ENCODE results near the gene APH1A. TPM values are rescaled to one million over a fixed set of nuclear protein-coding genes. Genes with fewer than 3 reads are reported as not detected.
"Not testable (repeated sequence)": the region's sequence is repeated elsewhere in the genome, so short reads cannot be mapped to it uniquely, and the experiment has no call there.

The APH1A gene
- total RNA-seq, 1 donor from 2014 or later: 49.3 TPM

DNA sequence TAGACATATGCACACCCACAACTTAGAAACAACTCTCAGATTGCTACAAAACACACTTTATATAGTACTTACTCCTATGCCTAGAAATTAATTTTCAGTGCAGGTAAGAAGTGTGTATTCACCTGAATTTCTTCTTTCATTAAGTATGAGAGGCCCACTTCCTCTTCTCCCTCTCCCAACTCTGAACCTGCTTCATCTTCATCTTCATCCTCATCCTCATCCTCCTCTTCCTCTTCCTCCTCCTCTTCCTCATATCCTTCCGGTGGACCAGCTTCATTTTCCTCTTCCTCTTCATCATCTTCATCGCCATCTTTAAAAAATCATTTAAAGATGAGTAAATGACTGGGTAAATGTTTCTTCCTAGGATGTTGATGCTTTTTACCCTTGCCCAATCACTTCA is 42.3 kb downstream of the APH1A start:
- Histone ChIP-seq H3K36me3 (peaks cover 76% of the 10 kb centered on the region), H3K4me1 (no peaks in the 10 kb centered on the region), H3K27me3 (ENCODE audit: low read depth) (no peaks in the 10 kb centered on the region), H3K4me3 (no peak overlapping the region), H3K9me3 (replicated peaks) (no peaks in the 10 kb centered on the region), H3K27ac (replicated peaks) (no peak overlapping the region)
- TF ChIP-seq, protein P1, sequence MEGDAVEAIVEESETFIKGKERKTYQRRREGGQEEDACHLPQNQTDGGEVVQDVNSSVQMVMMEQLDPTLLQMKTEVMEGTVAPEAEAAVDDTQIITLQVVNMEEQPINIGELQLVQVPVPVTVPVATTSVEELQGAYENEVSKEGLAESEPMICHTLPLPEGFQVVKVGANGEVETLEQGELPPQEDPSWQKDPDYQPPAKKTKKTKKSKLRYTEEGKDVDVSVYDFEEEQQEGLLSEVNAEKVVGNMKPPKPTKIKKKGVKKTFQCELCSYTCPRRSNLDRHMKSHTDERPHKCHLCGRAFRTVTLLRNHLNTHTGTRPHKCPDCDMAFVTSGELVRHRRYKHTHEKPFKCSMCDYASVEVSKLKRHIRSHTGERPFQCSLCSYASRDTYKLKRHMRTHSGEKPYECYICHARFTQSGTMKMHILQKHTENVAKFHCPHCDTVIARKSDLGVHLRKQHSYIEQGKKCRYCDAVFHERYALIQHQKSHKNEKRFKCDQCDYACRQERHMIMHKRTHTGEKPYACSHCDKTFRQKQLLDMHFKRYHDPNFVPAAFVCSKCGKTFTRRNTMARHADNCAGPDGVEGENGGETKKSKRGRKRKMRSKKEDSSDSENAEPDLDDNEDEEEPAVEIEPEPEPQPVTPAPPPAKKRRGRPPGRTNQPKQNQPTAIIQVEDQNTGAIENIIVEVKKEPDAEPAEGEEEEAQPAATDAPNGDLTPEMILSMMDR (IDR thresholded peaks at IDR 0.05; ENCODE audit: borderline replicate concordance): no peak
- intact Hi-C loops (cut with micrococcal nuclease): no loop called here
- DNase-seq: no peak

DNA sequence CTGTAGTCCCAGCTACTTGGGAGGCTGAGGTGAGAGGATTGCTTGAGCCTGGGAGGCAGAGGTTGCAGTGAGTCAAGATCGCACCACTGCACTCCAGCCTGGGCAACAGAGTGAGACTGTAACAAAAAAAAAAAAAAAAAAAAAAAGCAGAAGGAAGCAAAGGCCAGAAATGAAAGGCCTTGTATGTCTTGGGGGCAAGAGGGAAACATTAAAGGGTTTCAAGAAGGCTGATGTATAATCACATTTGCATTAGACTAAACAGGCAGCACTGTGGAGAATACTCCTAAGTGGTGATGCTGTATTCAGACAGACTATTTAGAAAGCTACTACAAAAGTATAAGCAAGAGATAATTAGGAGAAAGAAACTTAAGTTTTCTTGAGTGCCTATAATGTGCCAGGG is 43.3 kb downstream of the APH1A start:
- no peak for DNase-seq
- TF ChIP-seq, protein P1 (IDR thresholded peaks at IDR 0.05; ENCODE audit: borderline replicate concordance): no peak
- Histone ChIP-seq H3K4me1 (no peaks in the 10 kb centered on the region), H3K36me3 (peaks cover 73% of the 10 kb centered on the region), H3K27me3 (ENCODE audit: low read depth) (no peaks in the 10 kb centered on the region), H3K4me3 (no peak overlapping the region), H3K27ac (replicated peaks) (no peak overlapping the region), H3K9me3 (replicated peaks) (no peaks in the 10 kb centered on the region)
- intact Hi-C loops (cut with micrococcal nuclease): no loop called here

DNA sequence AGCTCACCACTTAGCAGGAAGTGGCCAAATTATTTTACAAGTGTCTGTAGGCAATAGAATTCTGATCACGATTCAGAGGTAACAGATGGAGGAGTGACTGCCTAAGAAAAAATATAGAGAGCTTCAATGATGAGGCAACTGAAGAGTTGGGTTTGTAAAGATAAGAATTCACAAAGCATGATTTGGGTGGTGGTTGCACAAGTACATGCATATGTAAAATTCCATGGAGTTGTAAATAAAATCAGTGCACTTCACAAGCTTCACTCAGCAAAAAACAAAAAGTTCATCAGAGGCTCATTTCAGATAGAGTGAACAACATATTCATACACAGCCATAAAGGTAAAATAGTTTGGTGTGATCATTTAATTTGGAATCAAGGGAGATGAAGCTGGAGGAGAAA is 43.8 kb downstream of the APH1A start:
- H3K27me3 ChIP-seq (ENCODE audit: low read depth): no peaks in the 10 kb centered on the region
- H3K9me3 ChIP-seq (replicated peaks): no peaks in the 10 kb centered on the region
- no peak overlapping the region for H3K27ac ChIP-seq (replicated peaks)
- H3K36me3 ChIP-seq: peaks cover 76% of the 10 kb centered on the region
- intact Hi-C loops (cut with micrococcal nuclease): no loop called here
- no peak for DNase-seq
- TF ChIP-seq, protein P1 (IDR thresholded peaks at IDR 0.05; ENCODE audit: borderline replicate concordance): no peak
- no peaks in the 10 kb centered on the region for H3K4me1 ChIP-seq
- H3K4me3 ChIP-seq: no peak overlapping the region

DNA sequence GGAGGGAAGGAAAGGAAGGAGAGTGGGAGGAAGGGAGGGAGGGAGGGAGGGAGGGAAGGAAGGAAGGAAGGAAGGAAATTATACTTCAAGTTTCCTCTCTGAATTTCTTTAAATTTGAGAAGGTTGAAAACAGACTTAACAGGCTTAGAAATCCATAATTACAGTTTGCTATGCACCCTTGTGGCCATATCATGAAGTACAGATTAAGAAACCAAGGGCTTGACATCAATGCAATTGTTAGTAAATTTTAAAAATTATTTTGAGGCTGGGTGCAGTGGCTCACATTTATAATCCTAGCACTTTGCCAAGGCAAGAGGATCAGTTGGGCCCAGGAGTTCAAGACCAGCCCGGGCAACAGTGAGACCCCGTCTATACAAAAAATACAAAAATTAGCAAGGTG is 47.3 kb downstream of the APH1A start:
- TF ChIP-seq, protein P1 (IDR thresholded peaks at IDR 0.05; ENCODE audit: borderline replicate concordance): peak; percentile 59
- intact Hi-C loops (cut with micrococcal nuclease): no loop called here
- H3K27me3 ChIP-seq (ENCODE audit: low read depth): no peaks in the 10 kb centered on the region

DNA sequence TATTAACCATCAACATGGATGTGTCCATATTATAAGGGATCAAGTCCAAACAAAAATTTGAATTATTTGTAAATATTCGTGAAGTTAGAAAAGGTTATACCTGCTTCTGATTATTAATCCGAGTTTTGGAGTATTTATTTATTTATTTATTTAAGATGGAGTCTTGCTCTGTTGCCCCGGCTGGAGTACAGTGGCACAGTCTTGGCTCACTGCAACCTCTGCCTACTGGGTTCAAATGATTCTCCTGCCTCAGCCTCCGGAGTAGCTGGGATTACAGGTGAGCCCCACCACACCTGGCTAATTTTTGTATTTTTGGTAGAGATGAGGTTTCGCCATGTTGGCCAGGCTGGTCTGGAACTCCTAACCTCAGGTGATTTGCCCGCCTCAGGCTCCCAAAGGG is 53.0 kb downstream of the APH1A start:
- H3K27ac ChIP-seq (replicated peaks); DNase-seq; H3K36me3 ChIP-seq; H3K4me1 ChIP-seq; H3K4me3 ChIP-seq; H3K27me3 ChIP-seq (ENCODE audit: low read depth); intact Hi-C loops (cut with micrococcal nuclease); H3K9me3 ChIP-seq (replicated peaks): not testable (repeated sequence)

More for the DNA sequence above, 47.3 kb downstream of the APH1A start:
- no peak overlapping the region for H3K27ac ChIP-seq (replicated peaks)
- no peak overlapping the region for H3K4me3 ChIP-seq
- H3K36me3 ChIP-seq: peaks cover 43% of the 10 kb centered on the region
- H3K9me3 ChIP-seq (replicated peaks): no peaks in the 10 kb centered on the region
- no peak for DNase-seq
- H3K4me1 ChIP-seq: no peaks in the 10 kb centered on the region

Other genes with a start within 250 kb of the APH1A start
- 54.4 TPM for gene VPS45, start 201.2 kb downstream of the APH1A start, total RNA-seq
- 49.4 TPM for gene PLEKHO1, start 119.1 kb downstream of the APH1A start, total RNA-seq
- 29.3 TPM for gene ANP32E, start 32.9 kb downstream of the APH1A start, total RNA-seq
- gene CA14, start 11.2 kb downstream of the APH1A start, total RNA-seq: 3.1 TPM
- gene C1orf54, start 3.8 kb upstream of the APH1A start, total RNA-seq: 9.0 TPM
- 8.7 TPM for gene CIART, start 13.5 kb upstream of the APH1A start, total RNA-seq
- gene MRPS21, start 24.8 kb upstream of the APH1A start, total RNA-seq: 72.5 TPM
- gene PRPF3, start 52.5 kb upstream of the APH1A start, total RNA-seq: 19.3 TPM
- 22.9 TPM for gene RPRD2, start 95.1 kb upstream of the APH1A start, total RNA-seq
- gene TARS2, start 218.4 kb upstream of the APH1A start, total RNA-seq: 32.2 TPM
- gene ECM1, start 239.1 kb upstream of the APH1A start, total RNA-seq: 20.1 TPM
- 0.44 TPM for gene FALEC, start 246.7 kb upstream of the APH1A start, total RNA-seq